ENCODE measurements around the gene ALAD. TPM values are rescaled to one million over a fixed set of nuclear protein-coding genes. Genes with fewer than 3 reads are reported as not detected.

ALAD gene
- 19.7 TPM for polyA plus RNA-seq (2012; ENCODE audit: insufficient read length, low read depth)

GRCh38 chr9:113401027-113401792 lies at the start of gene ALAD:
ALAD (minus strand) TSS chr9:113401284; CDS start chr9:113393559, 7,725 bp downstream.
- TF ChIP-seq POLR2AphosphoS5 (IDR thresholded peaks at IDR 0.05; ENCODE audit: low read depth, low read length) (peak; percentile 67), REST (IDR thresholded peaks at IDR 0.05; ENCODE audit: insufficient read depth in 1 of 2, low read depth in 2 of 2, low read length in 2 of 2) (no peak), FOXP2 (optimal IDR thresholded peaks at IDR 0.05; ENCODE audit: borderline replicate concordance, extremely low read depth, extremely low read length, insufficient read depth) (peak; percentile 80), SIN3A (IDR thresholded peaks at IDR 0.05; ENCODE audit: borderline replicate concordance, insufficient read depth, low read length) (0 out of 2 replicates have a peak, but pooled peaks have one; percentile 70), TAF1 (IDR thresholded peaks at IDR 0.05; ENCODE audit: borderline replicate concordance, insufficient read depth, low read length) (no peak; the same call in 1 of the 2 replicates)

- TF ChIP-seq POLR2AphosphoS5 (IDR thresholded peaks at IDR 0.05; ENCODE audit: low read depth, low read length) (no peak), FOXP2 (optimal IDR thresholded peaks at IDR 0.05; ENCODE audit: borderline replicate concordance, extremely low read depth, extremely low read length, insufficient read depth) (no peak), TAF1 (IDR thresholded peaks at IDR 0.05; ENCODE audit: borderline replicate concordance, insufficient read depth, low read length) (no peak), SIN3A (IDR thresholded peaks at IDR 0.05; ENCODE audit: borderline replicate concordance, insufficient read depth, low read length) (no peak), REST (IDR thresholded peaks at IDR 0.05; ENCODE audit: insufficient read depth in 1 of 2, low read depth in 2 of 2, low read length in 2 of 2) (no peak)
Measured at GRCh38 chr9:113449376-113449775, 48.3 kb upstream of the ALAD start.

- TF ChIP-seq SIN3A (IDR thresholded peaks at IDR 0.05; ENCODE audit: borderline replicate concordance, insufficient read depth, low read length), result no peak
- no peak for TF ChIP-seq FOXP2 (optimal IDR thresholded peaks at IDR 0.05; ENCODE audit: borderline replicate concordance, extremely low read depth, extremely low read length, insufficient read depth)
- no peak for TF ChIP-seq REST (IDR thresholded peaks at IDR 0.05; ENCODE audit: insufficient read depth in 1 of 2, low read depth in 2 of 2, low read length in 2 of 2)
- no peak for TF ChIP-seq TAF1 (IDR thresholded peaks at IDR 0.05; ENCODE audit: borderline replicate concordance, insufficient read depth, low read length)
- TF ChIP-seq POLR2AphosphoS5 (IDR thresholded peaks at IDR 0.05; ENCODE audit: low read depth, low read length), result no peak
Measured at GRCh38 chr9:113446323-113446740, 45.2 kb upstream of the ALAD start.

- TF ChIP-seq TAF1 (IDR thresholded peaks at IDR 0.05; ENCODE audit: borderline replicate concordance, insufficient read depth, low read length), result no peak
- TF ChIP-seq POLR2AphosphoS5 (IDR thresholded peaks at IDR 0.05; ENCODE audit: low read depth, low read length), result no peak
- no peak for TF ChIP-seq REST (IDR thresholded peaks at IDR 0.05; ENCODE audit: insufficient read depth in 1 of 2, low read depth in 2 of 2, low read length in 2 of 2)
- no peak for TF ChIP-seq FOXP2 (optimal IDR thresholded peaks at IDR 0.05; ENCODE audit: borderline replicate concordance, extremely low read depth, extremely low read length, insufficient read depth)
- no peak for TF ChIP-seq SIN3A (IDR thresholded peaks at IDR 0.05; ENCODE audit: borderline replicate concordance, insufficient read depth, low read length)
Measured at GRCh38 chr9:113444736-113445135, 43.7 kb upstream of the ALAD start.

All from PFSK-1 (cell line).